ENCODE results near the gene CABCOCO1. TPM values are rescaled to one million over a fixed set of nuclear protein-coding genes. Genes with fewer than 3 reads are reported as not detected.

The CABCOCO1 gene
- polyA plus RNA-seq, 1 of the 3 experiments (the other 2 are of a cell fraction), result 0.71 TPM

DNA sequence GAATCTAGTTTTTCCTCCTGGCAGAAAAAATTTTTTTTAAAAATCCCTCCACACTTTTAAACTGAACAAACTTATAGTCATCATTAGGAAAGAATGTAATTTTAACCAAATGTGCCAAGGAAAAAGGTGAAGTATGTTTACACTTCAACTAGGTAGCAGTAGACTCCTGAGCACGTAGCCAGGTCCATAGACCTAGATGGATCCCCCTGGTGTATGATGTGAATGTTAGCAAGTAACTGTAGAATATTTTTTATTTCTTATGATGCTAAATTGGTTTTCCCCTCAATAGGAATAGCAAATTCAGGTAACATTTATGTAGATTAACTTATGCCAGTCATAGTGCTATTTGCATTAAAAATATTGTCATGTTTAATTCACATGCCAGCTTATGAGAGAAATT lies 19.6 kb downstream of the CABCOCO1 start (continued):
- TF ChIP-seq, protein P1, sequence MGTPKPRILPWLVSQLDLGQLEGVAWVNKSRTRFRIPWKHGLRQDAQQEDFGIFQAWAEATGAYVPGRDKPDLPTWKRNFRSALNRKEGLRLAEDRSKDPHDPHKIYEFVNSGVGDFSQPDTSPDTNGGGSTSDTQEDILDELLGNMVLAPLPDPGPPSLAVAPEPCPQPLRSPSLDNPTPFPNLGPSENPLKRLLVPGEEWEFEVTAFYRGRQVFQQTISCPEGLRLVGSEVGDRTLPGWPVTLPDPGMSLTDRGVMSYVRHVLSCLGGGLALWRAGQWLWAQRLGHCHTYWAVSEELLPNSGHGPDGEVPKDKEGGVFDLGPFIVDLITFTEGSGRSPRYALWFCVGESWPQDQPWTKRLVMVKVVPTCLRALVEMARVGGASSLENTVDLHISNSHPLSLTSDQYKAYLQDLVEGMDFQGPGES (IDR thresholded peaks at IDR 0.05; ENCODE audit: low read depth, low read length), result no peak
- TF ChIP-seq TEAD4 (IDR thresholded peaks at IDR 0.05; ENCODE audit: borderline replicate concordance, insufficient read depth) (no peak), YY1 (IDR thresholded peaks at IDR 0.05; ENCODE audit: low read depth) (no peak), TAF1 (IDR thresholded peaks at IDR 0.05; ENCODE audit: borderline replicate concordance, low read depth, low read length) (no peak), NFIC (IDR thresholded peaks at IDR 0.05; ENCODE audit: borderline replicate concordance) (no peak), SMC3 (IDR thresholded peaks at IDR 0.05; ENCODE audit: low read depth, low read length) (no peak), FOXJ3 (CRISPR knock-in tag; IDR thresholded peaks at IDR 0.05) (no peak), ELF1 (IDR thresholded peaks at IDR 0.05) (no peak), MXI1 (IDR thresholded peaks at IDR 0.05; ENCODE audit: low read depth, low read length) (no peak), GATA2 (CRISPR knock-in tag; IDR thresholded peaks at IDR 0.05) (no peak)
- TF ChIP-seq, protein P2, sequence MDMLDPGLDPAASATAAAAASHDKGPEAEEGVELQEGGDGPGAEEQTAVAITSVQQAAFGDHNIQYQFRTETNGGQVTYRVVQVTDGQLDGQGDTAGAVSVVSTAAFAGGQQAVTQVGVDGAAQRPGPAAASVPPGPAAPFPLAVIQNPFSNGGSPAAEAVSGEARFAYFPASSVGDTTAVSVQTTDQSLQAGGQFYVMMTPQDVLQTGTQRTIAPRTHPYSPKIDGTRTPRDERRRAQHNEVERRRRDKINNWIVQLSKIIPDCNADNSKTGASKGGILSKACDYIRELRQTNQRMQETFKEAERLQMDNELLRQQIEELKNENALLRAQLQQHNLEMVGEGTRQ (IDR thresholded peaks at IDR 0.05; ENCODE audit: borderline replicate concordance, low read depth, low read length), result no peak
- TF ChIP-seq, protein P3, sequence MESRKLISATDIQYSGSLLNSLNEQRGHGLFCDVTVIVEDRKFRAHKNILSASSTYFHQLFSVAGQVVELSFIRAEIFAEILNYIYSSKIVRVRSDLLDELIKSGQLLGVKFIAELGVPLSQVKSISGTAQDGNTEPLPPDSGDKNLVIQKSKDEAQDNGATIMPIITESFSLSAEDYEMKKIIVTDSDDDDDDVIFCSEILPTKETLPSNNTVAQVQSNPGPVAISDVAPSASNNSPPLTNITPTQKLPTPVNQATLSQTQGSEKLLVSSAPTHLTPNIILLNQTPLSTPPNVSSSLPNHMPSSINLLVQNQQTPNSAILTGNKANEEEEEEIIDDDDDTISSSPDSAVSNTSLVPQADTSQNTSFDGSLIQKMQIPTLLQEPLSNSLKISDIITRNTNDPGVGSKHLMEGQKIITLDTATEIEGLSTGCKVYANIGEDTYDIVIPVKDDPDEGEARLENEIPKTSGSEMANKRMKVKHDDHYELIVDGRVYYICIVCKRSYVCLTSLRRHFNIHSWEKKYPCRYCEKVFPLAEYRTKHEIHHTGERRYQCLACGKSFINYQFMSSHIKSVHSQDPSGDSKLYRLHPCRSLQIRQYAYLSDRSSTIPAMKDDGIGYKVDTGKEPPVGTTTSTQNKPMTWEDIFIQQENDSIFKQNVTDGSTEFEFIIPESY (IDR thresholded peaks at IDR 0.05; ENCODE audit: borderline replicate concordance, low read depth), result no peak
- TF ChIP-seq, protein P4, sequence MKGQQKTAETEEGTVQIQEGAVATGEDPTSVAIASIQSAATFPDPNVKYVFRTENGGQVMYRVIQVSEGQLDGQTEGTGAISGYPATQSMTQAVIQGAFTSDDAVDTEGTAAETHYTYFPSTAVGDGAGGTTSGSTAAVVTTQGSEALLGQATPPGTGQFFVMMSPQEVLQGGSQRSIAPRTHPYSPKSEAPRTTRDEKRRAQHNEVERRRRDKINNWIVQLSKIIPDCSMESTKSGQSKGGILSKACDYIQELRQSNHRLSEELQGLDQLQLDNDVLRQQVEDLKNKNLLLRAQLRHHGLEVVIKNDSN (IDR thresholded peaks at IDR 0.05; ENCODE audit: borderline replicate concordance, low read depth), result no peak

DNA sequence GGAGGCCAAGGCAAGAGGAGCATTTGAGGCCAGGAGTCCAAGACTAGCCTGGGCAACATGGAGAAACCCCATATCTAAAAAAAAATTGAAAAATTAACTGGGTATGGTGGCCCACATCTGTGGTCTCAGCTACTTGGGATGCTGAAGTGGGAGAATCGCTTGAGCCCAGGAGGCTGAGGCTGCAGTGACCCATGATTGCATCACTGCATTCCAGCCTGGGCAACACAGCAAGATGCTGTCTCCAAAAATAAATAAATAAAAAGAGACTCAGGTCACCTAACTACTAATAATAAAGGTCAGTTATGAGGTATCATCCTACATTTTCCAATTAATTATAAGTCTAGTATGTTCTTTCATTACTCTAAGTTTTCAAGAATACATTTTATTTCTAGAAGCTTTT lies 20.6 kb downstream of the CABCOCO1 start:
- ChIA-PET POLR2A (no interaction called here), CTCF (no interaction called here)
- TF ChIP-seq FOXJ3 (CRISPR knock-in tag; IDR thresholded peaks at IDR 0.05), result no peak
- no peak for TF ChIP-seq GABPA (IDR thresholded peaks at IDR 0.05; ENCODE audit: low read depth)
- TF ChIP-seq RXRA (IDR thresholded peaks at IDR 0.05; ENCODE audit: borderline replicate concordance, low read depth), result no peak
- TF ChIP-seq ELF1 (IDR thresholded peaks at IDR 0.05), result no peak
- TF ChIP-seq RCOR1 (IDR thresholded peaks at IDR 0.05; ENCODE audit: low read length), result no peak
- no peak for TF ChIP-seq RAD21 (IDR thresholded peaks at IDR 0.05; ENCODE audit: low read length)
- no peak for TF ChIP-seq TCF12 (IDR thresholded peaks at IDR 0.05)
- TF ChIP-seq, protein P2 (IDR thresholded peaks at IDR 0.05; ENCODE audit: borderline replicate concordance, low read depth, low read length), result no peak
- no peak for TF ChIP-seq NRF1 (IDR thresholded peaks at IDR 0.05; ENCODE audit: low read depth, low read length)
- no peak for TF ChIP-seq POLR2AphosphoS5 (IDR thresholded peaks at IDR 0.05; ENCODE audit: low read depth, low read length)
- Histone ChIP-seq H3K79me2 (ENCODE audit: insufficient read depth) (no peaks in the 10 kb centered on the region), H4K20me1 (ENCODE audit: insufficient read depth) (no peaks in the 10 kb centered on the region), H3F3A (replicated peaks; ENCODE audit: insufficient read depth) (no peaks in the 10 kb centered on the region), H3K36me3 (replicated peaks in 1 of 2; ENCODE audit: control insufficient read depth in 1 of 2, insufficient read depth in 2 of 2, low read length in 1 of 2) (no peaks in the 10 kb centered on the region), H3K4me2 (no peak overlapping the region), H3K4me3 (ENCODE audit: low read depth in 2 of 2, low read length in 1 of 2) (no peak overlapping the region), H3K9me2 (no peaks in the 10 kb centered on the region), H3K9me3 (no peaks in the 10 kb centered on the region), H3K27me3 (ENCODE audit: insufficient read depth) (no peaks in the 10 kb centered on the region), H3K4me1 (ENCODE audit: control insufficient read depth in 1 of 2, insufficient read depth in 2 of 2, low read depth in 1 of 2, low read length in 1 of 2) (no peaks in the 10 kb centered on the region), H3K27ac (ENCODE audit: low read depth in 2 of 2, low read length in 1 of 2) (no peak overlapping the region), H2AFZ (ENCODE audit: low read depth) (no peak overlapping the region), H3K9ac (no peak overlapping the region)
- 93% methylated on average over 1 of the region's 1 CpG for WGBS (ENCODE audit: low lambda C conversion rate)
- DNase-seq, result no peak
